HG03039 (cell line): ENCODE results near the gene RAD51B.
"Not testable (repeated sequence)": the region's sequence is repeated elsewhere in the genome, so short reads cannot be mapped to it uniquely, and the experiment has no call there.

ENCODE experiments used
- ATAC-seq: cut with Tn5 transposase; IDR thresholded peaks from one replicate; pipeline ENCODE4 v1.9.1; 2021; ENCODE audit warnings: mild to moderate bottlenecking, moderate library complexity; ENCODE audit not compliant: unreplicated experiment

RAD51B gene

DNA sequence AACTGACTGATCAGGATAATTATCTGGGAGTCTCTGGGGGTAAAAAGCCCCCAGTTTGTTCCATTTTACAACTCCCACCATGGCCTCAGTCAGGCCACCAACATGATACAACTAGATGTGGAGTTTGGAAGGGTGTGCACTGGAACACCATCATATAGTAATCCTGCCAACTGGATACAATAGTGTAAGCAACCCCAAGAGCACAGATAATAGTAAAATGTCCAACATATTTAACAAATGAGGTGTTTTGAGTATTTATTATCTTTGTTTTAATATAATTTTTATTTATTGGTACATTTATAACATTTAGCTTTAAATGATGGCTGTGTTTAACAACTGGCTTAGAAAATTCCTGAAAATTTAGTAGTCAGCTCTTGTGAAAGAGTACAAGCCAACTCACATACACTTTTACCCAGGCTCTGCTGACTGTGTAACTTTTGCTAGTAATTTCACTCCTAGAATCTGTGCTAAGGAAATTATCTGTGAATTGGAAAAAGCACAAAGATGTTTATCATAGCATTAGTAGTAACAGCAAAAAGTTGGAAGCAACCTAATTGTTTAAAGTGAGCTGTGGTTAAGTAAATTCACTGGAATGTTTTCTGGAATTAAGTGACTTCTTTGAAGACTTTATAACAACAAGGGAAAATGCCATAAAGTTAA, 196.8 kb downstream of the RAD51B start:
- ATAC-seq = no peak

GRCh38 chr14:68018598-68018997, 199.0 kb downstream of the RAD51B start:
- no peak for ATAC-seq

- ATAC-seq = no peak
Observed at GRCh38 chr14:68020493-68020892, 200.9 kb downstream of the RAD51B start.

DNA sequence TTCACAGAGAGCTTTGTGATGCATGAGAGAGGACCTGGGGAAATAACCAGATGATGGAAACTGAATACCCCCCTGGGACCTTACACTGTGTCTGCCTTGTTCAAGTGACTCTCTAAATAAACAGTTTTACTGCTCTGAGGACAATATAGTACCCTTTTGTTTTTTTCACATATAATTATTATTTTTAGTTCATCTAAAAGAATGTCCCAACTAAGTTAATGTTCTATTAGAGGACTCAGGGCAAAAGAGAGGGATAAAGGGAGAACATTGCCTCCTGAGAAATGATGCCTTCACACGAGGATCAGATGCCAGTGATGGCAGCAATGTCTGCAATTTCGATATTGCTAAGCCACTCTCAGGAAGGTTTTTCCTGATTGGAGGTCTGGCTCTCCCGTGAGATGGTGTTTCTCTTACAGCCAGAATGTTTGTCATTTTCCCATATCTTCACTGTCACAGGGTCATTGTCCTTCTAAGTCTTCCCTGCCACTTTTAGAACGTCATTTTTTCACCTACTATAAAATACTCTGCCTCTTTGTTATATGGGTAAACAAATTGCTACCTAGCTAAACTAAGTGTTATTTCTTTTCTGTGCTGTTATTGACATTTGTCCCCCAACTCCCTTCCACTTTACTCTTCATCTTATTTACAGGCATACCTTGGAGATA, 201.6 kb downstream of the RAD51B start:
- no peak for ATAC-seq

- no peak for ATAC-seq
Observed at GRCh38 chr14:68027276-68027675, 207.7 kb downstream of the RAD51B start.

DNA sequence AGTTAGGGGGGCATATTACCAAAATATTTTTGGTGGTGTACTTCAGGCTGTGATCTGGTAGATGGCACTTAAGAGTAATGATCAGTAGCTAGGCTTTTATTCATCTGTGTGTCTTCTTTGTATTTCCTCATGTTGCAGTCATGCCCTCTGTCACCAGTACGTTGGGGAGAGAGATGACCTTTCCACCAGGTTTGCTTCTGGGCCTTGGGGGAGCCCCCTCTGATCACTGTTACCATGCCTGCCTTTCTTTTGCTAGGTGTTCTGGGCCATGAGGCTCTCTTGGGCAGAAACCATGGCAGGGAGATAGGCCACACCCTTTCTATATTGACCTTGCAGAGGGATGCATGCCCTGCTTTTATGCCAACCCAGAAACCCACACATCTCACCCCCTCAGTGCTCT, 208.5 kb downstream of the RAD51B start:
- no peak for ATAC-seq

DNA sequence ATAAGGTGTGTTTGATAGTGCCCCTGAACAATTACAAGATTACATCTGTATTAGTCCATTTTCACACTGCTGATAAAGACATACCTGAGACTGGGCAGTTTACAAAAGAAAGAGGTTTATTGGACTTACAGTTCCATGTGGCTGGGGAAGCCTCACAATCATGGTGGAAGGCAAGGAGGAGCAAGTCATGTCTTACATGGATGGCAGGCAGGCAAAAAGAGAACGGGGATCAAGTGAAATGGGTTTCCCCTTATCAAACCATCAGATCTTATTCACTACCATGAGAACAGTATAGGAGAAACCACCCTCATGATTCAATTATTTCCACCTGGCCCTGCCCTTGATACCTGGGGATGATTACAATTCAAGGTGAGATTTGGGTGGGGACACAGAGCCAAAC, 211.4 kb downstream of the RAD51B start:
- ATAC-seq = not testable (repeated sequence)

DNA sequence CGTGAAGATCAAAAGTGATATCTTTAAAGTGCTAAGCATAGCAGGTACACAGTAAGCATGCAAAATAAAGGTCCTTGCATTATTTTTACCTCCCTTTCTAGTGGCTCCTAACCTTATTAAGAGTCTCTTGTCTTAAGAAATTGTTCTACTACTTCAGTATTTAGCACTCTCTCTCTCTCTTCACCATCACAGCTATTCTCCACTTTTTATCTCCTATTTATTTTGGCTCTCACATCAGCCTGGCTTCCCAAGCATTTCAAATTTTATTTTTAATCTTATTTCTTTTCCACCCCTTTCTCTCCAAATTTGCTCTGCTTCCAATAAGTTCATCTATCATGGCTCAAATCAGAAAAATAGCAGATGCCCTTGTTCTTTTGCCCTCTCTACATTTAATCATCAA, 212.6 kb downstream of the RAD51B start:
- no peak for ATAC-seq

- no peak for ATAC-seq
Observed at GRCh38 chr14:68033336-68033932, 213.9 kb downstream of the RAD51B start.

- no peak for ATAC-seq
Observed at GRCh38 chr14:68034896-68035295, 215.3 kb downstream of the RAD51B start.

DNA sequence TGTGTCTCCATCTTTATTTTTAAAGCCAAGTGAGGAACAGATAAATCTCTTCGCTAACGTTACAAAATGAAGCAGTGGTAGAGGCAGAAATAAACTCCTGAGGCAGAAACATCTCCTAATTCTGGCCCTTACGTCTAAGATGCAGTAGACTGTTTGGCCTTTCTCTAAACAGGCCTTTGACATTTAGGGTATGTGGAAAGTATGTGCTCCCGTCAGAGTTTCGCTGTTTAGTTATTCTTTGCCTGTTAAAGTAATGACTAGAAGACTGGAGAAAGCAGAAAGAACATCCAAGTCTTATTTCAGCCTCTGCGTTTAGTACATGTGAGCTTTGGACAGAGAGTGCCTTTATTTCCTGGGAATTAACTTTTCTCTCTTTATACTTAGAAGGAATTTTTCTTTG, 216.6 kb downstream of the RAD51B start:
- no peak for ATAC-seq

GRCh38 chr14:68039593-68039992, 220.0 kb downstream of the RAD51B start:
- no peak for ATAC-seq

- no peak for ATAC-seq
Observed at GRCh38 chr14:68040633-68041369, 221.2 kb downstream of the RAD51B start.

DNA sequence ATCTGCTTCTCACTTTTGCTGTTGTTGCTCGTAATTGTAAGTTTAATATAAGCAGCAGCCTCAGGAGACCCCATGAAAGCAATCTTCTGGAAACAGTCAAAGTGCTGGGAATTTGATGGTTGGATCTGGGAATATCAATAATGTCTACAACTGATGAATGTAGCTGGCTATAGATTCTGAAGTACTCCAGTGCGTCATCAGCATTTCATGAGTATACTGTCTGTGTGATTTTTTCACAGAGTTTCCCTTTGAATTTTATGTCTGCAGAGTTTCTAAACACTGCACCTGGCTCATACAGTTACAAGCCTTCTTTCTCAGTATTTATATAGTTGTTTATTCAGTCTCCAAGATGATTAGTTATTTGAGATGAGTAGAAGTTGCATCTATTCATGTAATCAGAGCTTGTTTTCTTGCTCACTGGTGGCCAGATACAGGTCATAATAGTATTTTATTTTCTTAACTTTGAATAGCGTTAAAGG, 222.3 kb downstream of the RAD51B start:
- no peak for ATAC-seq

GRCh38 chr14:68042586-68043210, 223.1 kb downstream of the RAD51B start:
- ATAC-seq = no peak

DNA sequence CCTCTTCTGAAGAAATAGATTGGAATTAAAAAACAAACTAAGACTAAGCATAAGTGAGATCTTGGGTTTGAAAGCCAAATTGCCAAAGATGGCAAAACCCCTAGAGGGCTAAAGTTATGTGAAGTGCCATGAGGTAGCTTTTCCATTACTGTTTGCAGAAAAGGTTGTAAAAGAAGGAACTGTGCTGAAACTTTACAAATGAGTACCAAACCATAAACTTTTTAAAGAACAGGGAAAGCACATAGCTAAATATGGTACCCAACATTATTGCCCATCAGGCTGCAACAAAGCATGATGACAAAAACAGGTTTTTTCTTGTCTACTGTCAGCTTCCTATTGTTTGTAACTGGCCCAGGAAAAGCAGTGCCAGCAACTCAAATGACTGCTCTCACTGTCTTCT, 224.2 kb downstream of the RAD51B start:
- no peak for ATAC-seq

- ATAC-seq = no peak
Observed at GRCh38 chr14:68047906-68048305, 228.3 kb downstream of the RAD51B start.

DNA sequence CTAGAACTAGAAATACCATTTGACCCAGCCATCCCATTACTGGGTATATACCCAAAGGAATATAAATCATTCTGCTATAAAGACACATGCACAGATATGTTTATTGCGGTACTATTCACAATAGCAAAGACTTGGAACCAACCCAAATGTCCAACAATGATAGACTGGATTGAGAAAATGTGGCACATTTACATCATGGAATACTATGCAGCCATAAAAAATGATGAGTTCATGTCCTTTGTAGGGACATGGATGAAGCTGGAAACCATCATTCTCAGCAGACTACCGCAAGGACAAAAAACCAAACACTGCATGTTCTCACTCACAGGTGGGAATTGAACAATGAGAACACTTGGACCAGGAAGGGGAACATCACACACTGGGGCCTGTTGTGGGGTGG, 229.2 kb downstream of the RAD51B start:
- ATAC-seq = not testable (repeated sequence)

DNA sequence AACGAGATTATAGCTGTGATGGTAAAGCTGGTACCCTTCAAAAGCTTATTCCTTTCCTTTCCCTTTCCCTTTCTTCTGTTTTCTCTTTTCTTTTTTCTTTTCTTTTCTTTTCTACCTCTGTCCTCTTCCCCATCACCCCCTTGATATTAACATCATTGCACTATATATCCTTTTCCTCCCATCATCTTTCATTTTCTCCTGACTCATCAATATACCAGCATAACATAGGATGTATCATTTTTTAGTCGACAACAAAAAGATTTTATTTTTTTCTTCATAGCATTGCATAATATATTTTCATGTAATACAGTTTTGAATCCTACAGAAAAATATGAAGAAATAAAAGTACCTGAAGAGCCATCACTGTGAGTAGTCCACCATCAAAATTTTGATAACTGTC, 230.6 kb downstream of the RAD51B start:
- no peak for ATAC-seq

DNA sequence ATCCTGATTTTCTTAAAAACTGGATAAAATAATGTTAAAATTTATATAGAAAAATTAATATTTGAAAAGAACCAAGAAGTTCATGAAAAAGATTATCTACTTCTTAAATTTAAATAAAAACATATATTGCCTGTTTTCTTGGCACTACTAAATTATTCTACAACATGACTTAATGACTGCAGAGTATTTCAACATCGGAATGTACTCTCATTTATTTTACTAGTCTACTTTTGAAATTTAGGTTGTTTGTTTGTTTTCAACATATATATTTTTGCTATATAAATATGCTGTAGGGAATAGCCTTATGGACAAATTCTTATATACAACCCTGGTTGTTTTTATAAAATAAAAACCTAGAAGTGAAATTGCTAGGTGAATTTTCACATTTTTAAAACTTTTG, 231.6 kb downstream of the RAD51B start:
- ATAC-seq = no peak

DNA sequence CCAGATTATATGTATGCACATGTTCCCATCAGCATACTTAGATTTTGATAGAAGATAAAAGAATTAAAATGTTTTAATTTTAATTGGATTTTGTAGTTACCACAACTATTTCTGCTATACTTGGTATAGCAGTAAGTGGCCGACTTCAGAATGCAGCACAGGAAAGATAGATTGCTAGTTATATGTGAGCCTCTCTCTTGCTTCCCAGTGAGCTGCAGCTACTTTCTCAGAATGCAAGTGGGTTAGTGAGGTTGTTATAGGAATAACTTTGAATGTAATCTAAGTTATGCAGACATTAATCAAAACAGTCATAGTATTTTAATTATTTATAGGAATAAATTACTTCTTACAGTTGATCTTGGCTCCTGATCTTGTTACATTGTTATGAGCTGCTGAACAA, 240.6 kb downstream of the RAD51B start:
- ATAC-seq = no peak
